Anterior cingulate cortex (tissue), 58 donors: ENCODE measurements around the gene TXLNG.
"Not testable (repeated sequence)": the region's sequence is repeated elsewhere in the genome, so short reads cannot be mapped to it uniquely, and the experiment has no call there.

Source experiments
- DNase-seq, 58 donors: peaks; one replicate each; lab custom pipeline; 2025; lab: John Stamatoyannopoulos, UW

Gene TXLNG

DNA sequence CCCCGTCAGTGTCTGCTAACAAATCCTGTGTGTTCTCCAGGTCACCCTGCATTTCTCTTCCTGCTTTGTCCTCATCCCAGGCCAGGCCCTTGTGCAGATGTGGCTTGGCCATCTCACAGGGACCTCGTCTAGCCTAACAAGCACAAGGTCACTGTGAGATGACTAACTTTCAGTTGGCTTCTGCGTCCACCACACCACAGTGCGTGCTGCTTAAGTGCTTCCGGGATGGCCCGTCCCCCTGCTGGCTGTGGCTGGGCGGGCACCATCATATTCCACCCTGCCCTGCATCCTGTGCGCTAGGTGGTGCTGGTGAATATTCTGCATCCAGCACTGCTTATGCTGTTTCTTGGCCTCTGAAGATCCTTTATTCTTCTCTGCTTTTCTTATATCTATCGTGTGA is 50.1 kb downstream of the TXLNG start:
- DNase-seq, result peak in 1 of 58 donors; percentile 3

GRCh38 chrX:16838202-16839066 is 52.2 kb downstream of the TXLNG start:
- peak in 3 of 58 donors; percentile 0 to 2 (median 2) for DNase-seq

DNA sequence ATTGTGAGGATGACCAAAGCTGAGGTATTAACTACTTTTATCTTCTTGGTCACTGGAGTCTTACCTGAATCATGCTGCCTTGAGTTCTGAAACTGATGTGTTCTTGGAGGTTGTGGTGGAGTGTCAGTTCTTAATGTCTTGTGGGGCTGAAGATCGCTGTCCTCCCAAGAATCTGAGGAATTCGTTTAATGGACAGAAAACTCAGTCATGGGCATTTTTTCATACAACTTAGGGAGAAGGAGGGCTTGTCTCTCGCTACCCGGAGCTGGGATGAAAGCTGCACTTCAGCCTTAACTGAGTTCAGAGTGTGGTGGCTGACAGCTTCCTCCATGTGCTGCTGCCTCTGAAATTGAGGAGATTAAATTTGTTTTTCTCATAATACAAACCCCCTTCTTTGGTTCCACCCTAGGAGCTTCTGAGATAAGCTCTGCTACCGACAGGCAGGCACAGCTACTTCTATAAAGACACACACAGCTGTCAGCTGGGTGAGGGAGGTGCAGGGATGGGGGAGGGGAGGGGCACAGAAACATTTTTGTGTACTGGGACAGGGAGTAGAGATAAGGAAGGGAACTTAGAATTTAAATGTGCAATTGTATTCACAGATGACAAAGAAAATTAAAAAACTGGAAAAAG is 53.1 kb downstream of the TXLNG start:
- peak in 1 of 58 donors; percentile 0 for DNase-seq

DNA sequence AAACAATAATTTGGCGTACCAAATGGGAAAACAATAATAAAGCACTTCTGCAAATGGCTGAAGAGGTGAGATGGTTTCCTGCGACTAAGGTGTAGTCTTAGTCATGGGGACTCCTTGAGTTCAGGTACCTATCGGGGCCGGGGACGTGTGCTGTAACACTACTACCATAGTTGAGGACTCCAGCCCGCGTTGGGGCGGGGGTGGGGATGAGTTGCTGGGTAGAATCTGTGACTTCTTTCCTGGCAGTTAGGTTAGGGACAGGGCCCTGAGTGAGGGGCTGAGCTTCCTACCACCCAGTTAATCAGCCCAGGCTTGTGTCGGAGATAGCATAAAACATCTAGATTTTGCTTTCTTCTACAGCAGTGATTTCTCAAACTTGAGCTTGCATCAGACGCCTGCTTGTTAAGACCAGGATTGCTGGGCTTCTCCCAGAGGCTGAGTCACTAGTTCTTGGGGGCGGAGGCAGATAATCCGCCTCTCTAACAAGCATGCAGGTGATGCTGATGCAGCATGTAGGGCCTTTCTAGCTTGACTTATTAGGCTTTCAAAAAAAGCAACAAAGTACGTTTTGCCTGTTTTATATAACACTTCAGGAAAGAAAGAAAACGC is 53.7 kb downstream of the TXLNG start:
- DNase-seq, result peak in 24 of 58 donors; percentile 0 to 41 (median 6)

DNA sequence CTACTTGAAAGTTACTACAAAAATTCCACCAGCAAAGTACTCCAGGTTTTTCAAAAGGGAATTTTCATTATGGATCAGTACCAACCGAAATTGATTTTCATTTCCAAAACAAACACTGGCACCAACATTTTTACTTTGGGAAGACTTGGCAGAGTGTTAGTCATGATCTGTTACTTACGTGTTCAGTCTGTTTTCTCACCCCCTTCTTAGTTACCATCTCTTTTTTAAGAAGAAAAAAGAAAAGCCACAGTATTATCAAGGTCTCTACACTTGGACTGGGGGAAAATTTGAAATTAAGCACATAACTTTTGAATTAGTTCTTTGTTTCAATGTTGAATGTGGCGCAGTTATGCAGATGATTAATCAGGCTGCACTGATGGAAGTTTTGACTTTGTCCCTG is 56.4 kb downstream of the TXLNG start:
- DNase-seq, result no peak

GRCh38 chrX:16843208-16843909 is 57.1 kb downstream of the TXLNG start:
- DNase-seq, result no peak

- DNase-seq, result no peak
Observed at GRCh38 chrX:16845686-16846085, 59.4 kb downstream of the TXLNG start.

- no peak for DNase-seq
Observed at GRCh38 chrX:16848541-16848940, 62.3 kb downstream of the TXLNG start.

DNA sequence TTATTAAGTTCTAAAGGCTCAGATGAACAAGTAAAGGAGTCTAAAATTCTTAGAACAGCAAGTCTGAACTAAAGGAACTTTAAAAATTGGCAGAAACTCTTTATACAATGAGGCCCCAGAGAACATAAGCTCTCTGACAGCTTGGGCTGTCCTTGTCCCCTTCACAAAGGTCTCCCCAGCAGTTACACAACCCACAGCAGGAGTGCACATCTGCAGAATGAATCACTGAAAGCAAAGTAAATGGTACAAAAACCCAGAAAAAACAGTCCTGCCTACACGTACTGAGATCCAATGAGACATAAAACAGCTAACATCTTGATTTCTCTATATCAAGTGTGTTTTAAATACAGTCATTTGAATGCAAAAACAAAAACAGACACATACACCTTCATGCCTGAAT is 65.2 kb downstream of the TXLNG start:
- DNase-seq, result no peak

DNA sequence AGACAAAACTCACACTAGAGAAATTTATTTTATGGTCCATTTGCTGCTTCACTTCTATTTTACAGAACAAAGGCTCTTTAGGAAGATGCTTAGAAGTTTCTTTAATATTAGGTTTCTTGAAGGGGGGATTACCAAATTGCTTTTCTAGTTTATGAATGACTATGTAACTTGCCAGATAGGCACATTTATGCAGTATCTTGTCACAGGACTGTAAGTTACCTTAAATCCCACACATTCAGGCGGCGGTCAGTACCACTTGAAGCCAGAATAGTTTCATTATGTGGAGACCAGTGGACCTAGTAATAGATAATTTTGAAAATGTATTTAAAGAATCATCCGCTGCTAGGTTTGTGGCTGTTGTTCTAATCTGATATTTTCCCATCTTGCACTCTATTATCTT is 65.6 kb downstream of the TXLNG start:
- no peak for DNase-seq

- DNase-seq, result no peak
Observed at GRCh38 chrX:16852617-16853179, 66.4 kb downstream of the TXLNG start.

GRCh38 chrX:16853537-16853936 is 67.3 kb downstream of the TXLNG start:
- DNase-seq, result no peak

DNA sequence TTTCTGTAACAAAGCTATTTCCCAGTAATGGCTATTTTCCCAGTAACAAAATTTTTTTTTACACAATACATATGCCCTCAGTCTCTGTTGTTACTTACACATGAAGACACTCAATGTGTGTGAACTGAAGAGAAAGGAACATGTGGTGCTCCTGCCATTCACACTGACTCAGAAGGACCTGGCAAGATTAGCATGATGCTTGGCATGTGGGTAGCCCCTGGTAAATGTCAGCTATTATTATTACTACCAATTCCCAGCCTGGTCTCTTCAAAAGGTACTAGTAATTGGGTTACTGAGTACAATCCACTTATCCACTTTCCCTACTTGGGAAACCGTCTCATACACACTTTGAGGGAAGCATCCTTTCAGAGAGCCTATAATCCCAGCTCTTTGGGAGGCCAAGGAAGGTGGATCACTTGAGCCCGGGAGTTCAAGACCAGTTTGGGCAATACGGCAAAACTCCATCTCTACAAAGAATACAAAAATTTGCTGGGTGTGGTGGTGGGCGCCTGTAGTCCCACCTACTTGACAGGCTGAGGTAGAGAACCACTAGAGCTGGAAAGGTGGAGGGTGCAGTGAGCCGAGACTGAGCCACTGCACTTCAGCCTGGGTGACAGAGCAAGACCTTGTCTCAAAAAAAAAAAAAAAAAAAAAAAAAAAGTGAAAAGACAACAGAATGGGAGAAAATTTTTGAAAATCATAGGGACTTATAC is 69.3 kb downstream of the TXLNG start:
- DNase-seq, result no peak

- DNase-seq, result not testable (repeated sequence)
Observed at GRCh38 chrX:16856076-16856404, 69.8 kb downstream of the TXLNG start.

GRCh38 chrX:16856744-16857143 is 70.5 kb downstream of the TXLNG start:
- no peak for DNase-seq

DNA sequence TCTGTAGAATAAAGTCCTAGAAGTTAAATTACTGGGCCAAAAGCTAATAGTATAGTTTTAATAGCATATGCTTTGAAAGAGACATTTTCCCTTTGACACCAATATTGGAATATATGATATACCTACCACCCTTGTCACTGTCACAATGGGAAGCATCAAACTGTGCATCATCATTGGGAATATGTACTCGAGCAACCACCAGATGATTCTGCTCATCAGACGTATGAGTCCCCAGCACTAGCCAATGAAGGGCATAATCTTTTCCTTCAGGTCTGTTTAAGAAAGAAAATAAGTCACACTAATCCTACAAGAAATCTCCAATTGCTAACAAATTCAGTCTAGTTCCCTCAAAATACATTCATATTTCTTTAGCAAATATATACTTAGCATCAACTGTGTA is 76.6 kb downstream of the TXLNG start:
- DNase-seq, result no peak

- DNase-seq, result no peak
Observed at GRCh38 chrX:16867947-16868346, 81.7 kb downstream of the TXLNG start.

GRCh38 chrX:16868920-16869319 is 82.7 kb downstream of the TXLNG start:
- DNase-seq, result no peak

DNA sequence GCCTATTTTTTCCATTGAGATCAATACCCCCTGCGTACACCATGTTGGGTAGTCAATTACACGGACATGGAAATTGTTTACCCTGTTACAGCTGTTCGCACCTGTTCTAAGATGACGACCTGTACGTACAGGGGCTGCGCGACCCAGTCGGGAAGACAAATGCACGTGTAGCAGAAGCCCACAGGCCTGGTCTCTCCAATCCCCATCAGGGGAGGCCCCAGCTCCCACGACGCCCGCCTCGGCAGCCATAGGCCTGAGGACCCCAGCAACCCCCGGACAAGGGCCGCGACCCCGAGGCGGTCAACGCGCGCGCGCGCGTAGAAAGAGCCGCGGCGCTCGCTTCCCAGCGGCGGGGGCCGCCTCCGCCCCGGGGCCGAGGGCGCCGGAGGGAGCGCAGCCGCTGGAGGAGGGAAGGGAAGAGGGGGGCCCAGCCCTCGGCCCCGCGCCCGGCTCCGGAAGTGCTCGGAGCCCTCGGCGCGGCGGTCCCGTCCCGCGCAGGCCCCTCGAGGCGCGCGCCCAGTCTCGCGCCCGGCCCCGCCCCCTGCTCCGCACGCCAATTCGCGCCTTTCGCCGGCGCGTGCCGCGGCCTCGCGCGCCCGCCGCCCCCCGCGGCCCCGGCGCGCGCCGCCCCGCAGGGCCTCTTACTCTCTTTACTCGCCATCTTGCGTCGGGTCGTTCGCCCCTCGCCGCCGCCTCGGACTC is 83.3 kb downstream of the TXLNG start:
- DNase-seq, result peak in 13 of 58 donors; percentile 0 to 36 (median 15)
